Mesangial cell (primary cell): ENCODE measurements around the gene DPEP2NB. TPM values are rescaled to one million over a fixed set of nuclear protein-coding genes. Genes with fewer than 3 reads are reported as not detected.

ENCODE experiments used
- total RNA-seq: library from RNA; depleted of rRNA; stranded (reverse); fragments of >200 nt; gene quantifications from 2 replicates; pipeline ENCODE4 v1.2.3, GENCODE V29; 2015

Gene DPEP2NB, protein sequence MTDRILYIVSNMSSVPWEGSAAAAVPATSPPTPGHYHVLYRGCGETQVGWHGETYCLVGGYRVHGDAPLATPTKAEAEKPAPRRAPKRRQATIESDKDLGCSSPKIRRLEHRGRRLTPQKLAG
- total RNA-seq, result not detected in 2 replicates

DNA sequence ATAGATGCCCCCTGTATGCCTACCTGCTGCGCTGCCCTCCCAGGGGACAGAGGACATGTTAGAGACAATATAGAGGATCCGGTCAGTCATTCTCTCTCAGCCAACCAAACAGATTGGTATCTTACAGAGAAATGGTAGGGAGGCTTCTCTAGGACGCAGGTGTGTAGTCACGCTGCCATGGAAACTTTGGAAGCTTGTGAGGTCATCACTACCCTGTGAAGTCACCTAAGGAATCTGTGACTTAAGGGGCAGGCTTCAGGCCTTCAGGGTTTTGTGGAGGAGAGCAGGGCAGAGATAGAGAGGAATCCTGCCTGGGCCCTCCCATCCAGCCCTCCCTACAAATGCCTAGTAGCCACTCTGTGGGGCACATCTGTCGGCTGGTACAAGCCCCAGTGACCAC is at the start of gene DPEP2NB:
Gene DPEP2NB, minus strand, starts transcription at position 231 of the 400 bp plus-strand sequence. Its CDS starts 141 bp downstream, at position 90.

DNA sequence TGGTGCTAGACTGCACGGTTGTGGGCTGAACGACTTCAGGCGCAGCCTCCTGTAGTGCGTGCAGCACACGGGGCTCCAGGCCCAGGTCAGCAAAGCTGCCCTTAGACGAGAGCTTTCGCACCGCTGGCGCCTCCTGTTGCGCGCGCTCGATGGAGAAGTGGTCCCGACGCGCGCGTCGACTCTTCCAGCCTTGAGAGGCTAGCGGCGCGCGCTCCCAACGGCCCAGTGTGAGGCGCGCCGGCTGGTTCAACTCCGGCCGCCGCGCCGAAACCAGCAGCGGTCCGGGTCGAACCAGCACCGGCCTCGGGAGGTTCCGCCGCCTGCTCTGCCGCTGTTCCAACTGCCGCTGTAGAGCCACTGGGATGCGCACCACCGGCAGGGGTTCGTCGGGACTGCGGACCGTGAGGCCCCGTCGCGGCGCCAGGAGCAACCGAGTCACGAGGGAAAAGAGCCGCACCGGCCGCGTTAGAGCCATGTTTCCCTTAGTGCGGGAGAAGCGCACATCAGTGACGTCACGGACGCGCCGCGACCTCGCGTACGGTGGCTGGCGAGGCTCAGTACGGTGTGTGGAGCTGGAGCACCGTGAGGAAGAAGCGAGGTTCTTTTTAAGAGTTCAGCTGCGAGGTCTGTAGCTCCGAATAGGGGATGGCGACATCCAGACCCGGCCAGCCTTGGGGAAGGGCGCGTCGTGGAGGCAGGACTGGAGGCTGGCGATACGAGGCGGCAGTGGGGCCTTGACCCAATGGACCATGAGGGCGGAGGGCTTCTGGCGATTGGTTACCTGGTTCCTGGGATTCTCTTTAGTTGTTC is 7.2 kb upstream of the DPEP2NB start, which contains the start of the genes DDX28 and DUS2:
Gene DDX28, minus strand, starts transcription at position 505 of the 810 bp plus-strand sequence. Its CDS starts 30 bp downstream, at position 475.
Gene DUS2, plus strand, starts transcription at position 557 of the 810 bp plus-strand sequence. CDS start 14,740 bp downstream, outside the sequence.

DNA sequence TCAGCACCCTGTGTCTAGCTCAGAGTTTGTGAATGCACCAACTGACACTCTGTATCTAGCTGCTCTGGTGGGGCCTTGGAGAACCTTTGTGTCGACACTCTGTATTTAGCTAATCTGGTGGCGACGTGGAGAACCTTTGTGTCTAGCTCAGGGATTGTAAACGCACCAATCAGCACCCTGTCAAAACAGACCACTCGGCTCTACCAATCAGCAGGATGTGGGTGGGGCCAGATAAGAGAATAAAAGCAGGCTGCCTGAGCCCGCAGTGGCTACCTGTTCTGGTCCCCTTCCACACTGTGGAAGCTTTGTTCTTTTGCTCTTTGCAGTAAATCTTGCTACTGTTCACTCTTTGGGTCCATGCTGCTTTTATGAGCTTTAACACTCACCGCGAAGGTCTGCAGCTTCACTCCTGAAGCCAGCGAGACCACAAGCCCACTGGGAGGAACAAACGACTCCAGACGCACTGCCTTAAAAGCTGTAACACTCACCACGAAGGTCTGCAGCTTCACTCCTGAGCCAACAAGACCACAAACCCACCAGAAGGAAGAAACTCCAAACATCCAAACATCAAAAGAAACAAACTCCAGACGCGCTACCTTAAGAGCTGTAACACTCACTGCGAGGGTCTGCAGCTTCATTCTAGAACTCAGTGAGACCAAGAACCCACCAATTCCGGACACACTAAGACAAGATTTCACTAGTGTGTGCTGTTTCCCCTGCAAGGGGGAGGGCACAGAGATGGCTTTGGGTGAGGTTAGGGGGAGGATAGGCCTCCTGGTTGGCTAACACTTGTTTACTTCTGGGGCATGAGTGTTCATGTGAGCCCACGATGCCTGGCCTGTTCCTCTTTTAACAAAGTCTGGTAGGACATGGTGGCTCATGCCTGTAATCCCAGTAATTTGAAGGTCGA is 16.7 kb downstream of the DPEP2NB start, which contains the start of gene DPEP2:
Gene DPEP2, minus strand, starts transcription at position 706 of the 910 bp plus-strand sequence. CDS start 6,272 bp downstream, outside the sequence.

DNA sequence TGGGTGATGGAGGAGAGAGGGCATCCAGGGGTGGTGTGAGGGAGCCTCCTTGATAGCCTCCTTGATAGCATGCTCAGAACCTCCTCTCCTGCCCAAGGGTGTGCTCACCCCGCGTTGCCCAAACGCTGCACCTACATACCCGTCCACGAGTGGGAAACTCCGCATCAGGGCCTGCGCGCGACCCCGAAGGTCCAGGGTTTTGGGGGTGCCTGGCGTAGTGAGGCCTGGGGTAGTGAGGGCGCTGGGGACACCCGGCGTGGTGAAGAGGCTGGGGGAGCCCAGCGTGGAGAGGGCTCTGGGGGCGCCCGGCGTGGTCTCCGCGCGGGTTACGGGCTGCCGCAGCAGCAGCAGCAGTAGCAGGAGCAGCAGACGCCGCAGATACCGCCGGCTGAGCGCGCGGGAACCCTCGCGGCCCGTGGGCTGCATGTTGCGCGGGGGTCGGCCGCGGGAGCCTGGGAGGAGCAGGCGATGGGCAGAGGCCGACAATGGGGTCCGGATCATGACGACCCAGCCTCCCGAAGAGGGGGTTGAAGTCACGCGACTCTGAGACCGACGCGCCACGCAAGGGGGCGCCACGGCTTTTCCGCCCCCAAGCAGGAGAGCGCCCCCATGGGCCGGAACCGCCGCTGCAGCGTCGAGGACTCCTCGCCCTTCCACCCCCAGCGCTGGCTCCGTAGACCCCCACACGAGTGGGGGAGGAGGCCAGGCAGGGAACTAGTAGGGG is 35.6 kb downstream of the DPEP2NB start, which contains the start of gene DPEP3:
Gene DPEP3, minus strand, starts transcription at position 545 of the 724 bp plus-strand sequence. Its CDS starts 119 bp downstream, at position 426.

DNA sequence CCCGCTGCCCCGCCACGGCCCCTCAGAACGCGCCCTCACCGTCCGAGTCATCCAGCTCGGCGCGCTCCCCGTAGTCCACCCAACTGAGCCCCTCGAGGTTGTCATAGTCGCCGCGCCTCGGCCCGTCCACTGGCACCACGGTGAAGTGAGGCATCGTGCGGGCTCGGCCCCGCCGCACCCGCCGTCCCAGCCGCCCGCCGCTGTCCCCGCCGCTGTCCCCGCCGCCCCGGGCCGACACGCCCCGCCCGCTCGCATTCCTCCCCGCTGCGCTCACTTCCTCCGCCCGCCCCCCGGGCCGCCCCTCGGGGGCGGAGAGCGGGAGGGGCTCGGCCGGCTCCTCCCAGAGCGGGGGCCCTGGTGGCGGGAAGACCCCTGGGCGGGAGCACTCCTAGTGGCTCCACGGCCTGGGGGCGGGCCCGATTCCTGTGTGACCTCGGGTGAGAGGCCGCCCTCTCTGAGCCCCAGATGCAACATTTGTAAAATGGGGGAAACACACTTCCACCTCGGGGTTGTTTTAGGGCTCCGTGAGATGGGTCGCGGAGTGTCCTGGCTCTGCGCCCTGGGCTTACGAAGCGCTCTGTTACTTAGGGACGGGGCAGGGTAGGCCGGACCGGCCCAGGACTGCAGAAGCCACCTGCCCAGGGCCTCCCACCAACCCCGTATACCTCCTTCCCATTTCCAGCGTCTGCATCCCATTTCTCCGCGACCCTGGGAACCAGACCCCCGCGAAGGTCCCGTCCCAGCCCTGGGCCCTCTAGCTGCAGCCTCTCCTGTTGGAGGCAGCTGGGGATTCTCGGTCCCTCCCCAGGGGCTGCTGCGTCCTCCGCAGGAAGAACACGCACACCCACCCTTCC is 47.1 kb downstream of the DPEP2NB start, which contains the start of gene SLC12A4:
Gene SLC12A4, minus strand, starts transcription at position 238 of the 854 bp plus-strand sequence. Its CDS starts 84 bp downstream, at position 154.

Other genes with a start within 250 kb of the DPEP2NB start
- gene RANBP10, start 209.4 kb downstream of the DPEP2NB start, total RNA-seq, result 8.0 and 9.5 TPM in 2 replicates
- 0.81 and 1.4 TPM in 2 replicates for gene TSNAXIP1, start 209.0 kb downstream of the DPEP2NB start, total RNA-seq
- 39.8 and 43.0 TPM in 2 replicates for gene THAP11, start 173.6 kb downstream of the DPEP2NB start, total RNA-seq
- 417 and 499 TPM in 2 replicates for gene NUTF2, start 169.0 kb downstream of the DPEP2NB start, total RNA-seq
- gene CENPT, start 168.2 kb downstream of the DPEP2NB start, total RNA-seq, result 28.9 and 40.6 TPM in 2 replicates
- gene EDC4, start 142.9 kb downstream of the DPEP2NB start, total RNA-seq, result 57.9 and 71.7 TPM in 2 replicates
- gene NRN1L, start 131.0 kb downstream of the DPEP2NB start, total RNA-seq, result 1.5 TPM in 1 of 2 replicates, not detected in the other
- gene PSKH1, start 122.7 kb downstream of the DPEP2NB start, total RNA-seq, result 18.3 and 26.9 TPM in 2 replicates
- gene CTRL, start 84.0 kb downstream of the DPEP2NB start, total RNA-seq, result 0.38 and 0.65 TPM in 2 replicates
- gene PSMB10, start 79.1 kb downstream of the DPEP2NB start, total RNA-seq, result 57.0 and 80.2 TPM in 2 replicates
- 6.5 and 11.4 TPM in 2 replicates for gene LCAT, start 71.8 kb downstream of the DPEP2NB start, total RNA-seq
- 38.9 and 78.6 TPM in 2 replicates for gene SLC12A4, start 47.3 kb downstream of the DPEP2NB start, total RNA-seq
- not detected in 2 replicates for gene DPEP3, start 35.4 kb downstream of the DPEP2NB start, total RNA-seq
- gene DPEP2, start 16.4 kb downstream of the DPEP2NB start, total RNA-seq, result not detected in 2 replicates
- gene DDX28, start 7.3 kb upstream of the DPEP2NB start, total RNA-seq, result 10.6 and 11.2 TPM in 2 replicates
- 17.7 and 22.5 TPM in 2 replicates for gene DUS2, start 7.4 kb upstream of the DPEP2NB start, total RNA-seq
- gene NFATC3, start 69.5 kb upstream of the DPEP2NB start, total RNA-seq, result 15.2 and 16.5 TPM in 2 replicates
- gene ESRP2, start 220.2 kb upstream of the DPEP2NB start, total RNA-seq, result 6.2 and 9.0 TPM in 2 replicates
- gene PLA2G15, start 229.5 kb upstream of the DPEP2NB start, total RNA-seq, result 20.9 and 38.4 TPM in 2 replicates
- gene SLC7A6, start 248.6 kb upstream of the DPEP2NB start, total RNA-seq, result 14.2 and 21.0 TPM in 2 replicates